Neural progenitor cell (in vitro differentiated cells): ENCODE measurements around the gene MAP2K1.

Experiments used
- CTCF ChIP-seq: fragments of 200-600 bp; sonication (generic); IDR thresholded peaks from 2 replicates; pipeline ENCODE4 v1.5.1; 2017; ENCODE audit warnings: antibody characterized with exemption, mild to moderate bottlenecking
- EZH2 ChIP-seq: fragments of 200-600 bp; sonication (generic); IDR thresholded peaks from 2 replicates; pipeline ENCODE4 v1.6.1; 2017; ENCODE audit warnings: antibody characterized with exemption, mild to moderate bottlenecking, moderate library complexity

DNA sequence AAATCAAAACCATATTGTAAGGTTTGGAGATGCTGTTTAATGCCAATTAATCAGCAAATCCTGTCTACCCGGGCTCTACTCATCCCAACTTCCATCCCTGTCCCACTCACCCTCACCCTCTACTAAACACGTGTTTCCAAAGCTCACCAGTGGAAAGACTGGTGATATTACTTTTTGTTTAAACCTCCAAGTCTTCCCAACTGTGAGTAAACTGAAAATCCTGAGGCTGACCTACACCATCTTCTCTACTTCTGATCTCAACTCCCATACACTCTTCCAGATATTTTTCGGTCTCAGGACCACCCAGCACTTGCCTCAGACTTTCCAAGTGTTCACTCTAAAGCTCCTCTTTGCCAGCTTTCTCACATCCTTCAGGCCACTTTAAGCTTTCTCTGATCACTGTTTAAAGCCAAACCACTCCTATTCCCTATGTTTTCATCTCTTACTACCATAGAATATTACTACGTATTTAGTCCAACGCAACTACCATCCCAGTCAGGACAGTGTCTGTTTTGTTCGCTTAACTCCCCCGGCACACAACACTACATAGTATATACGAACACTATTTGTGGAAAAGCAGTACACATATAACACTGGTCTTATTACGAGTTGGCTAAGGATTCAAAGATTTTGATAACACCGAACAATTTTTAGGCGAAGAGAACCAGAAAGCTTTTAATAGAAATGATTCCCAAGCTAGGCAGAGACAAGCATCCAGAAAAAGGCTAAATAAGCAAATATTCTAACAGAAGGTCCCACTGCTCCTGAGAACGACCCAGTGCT is 117.3 kb downstream of the MAP2K1 start:
- TF ChIP-seq EZH2 (no peak), CTCF (no peak)
